Chondrocyte (in vitro differentiated cells): ENCODE measurements around the gene PSD. TPM values are rescaled to one million over a fixed set of nuclear protein-coding genes. Genes with fewer than 3 reads are reported as not detected.

Experiments
- DNase-seq: peaks from one replicate; pipeline ENCODE4 v3.0.0; 2021; ENCODE audit warnings: mixed read lengths, low spot score
- H3K27ac Mint-ChIP-seq: one replicate; pipeline ENCODE4 v1.8.0; 2021; ENCODE audit warnings: mild to moderate bottlenecking, moderate library complexity, mixed read lengths; ENCODE audit not compliant: unreplicated experiment
- H3K27me3 Mint-ChIP-seq: 2 replicates; pipeline ENCODE4 v1.8.0; 2021; ENCODE audit warnings: low read depth, mixed read lengths
- H3K36me3 Mint-ChIP-seq: 2 replicates; pipeline ENCODE4 v1.8.0; 2021; ENCODE audit warnings: low read depth, mixed read lengths
- H3K4me1 Mint-ChIP-seq: 2 replicates; pipeline ENCODE4 v1.8.0; 2021; ENCODE audit warnings: low read depth, mild to moderate bottlenecking, mixed read lengths
- H3K4me3 Mint-ChIP-seq: one replicate; pipeline ENCODE4 v1.8.0; 2021; ENCODE audit warnings: mild to moderate bottlenecking, moderate library complexity, mixed read lengths; ENCODE audit not compliant: unreplicated experiment
- H3K9me3 Mint-ChIP-seq: 2 replicates; pipeline ENCODE4 v1.8.0; 2021; ENCODE audit warnings: low read depth, mixed read lengths
- CTCF ChIP-seq: fragments of 200-600 bp; sonication (generic); IDR thresholded peaks from 2 replicates; pipeline ENCODE4 v1.5.0; 2021; ENCODE audit warnings: antibody characterized with exemption, mild to moderate bottlenecking, moderate library complexity
- total RNA-seq: library from RNA; stranded (reverse); gene quantifications from 3 replicates; pipeline ENCODE4 v1.2.1, GENCODE V29; 2021

PSD gene
- total RNA-seq, 1 donor from 2014 or later, result 4.0 TPM

GRCh38 chr10:102406815-102407214, 11.8 kb downstream of the PSD start:
- Mint-ChIP-seq H3K27ac (no peak overlapping the region), H3K36me3 (peaks cover 2% of the 10 kb centered on the region), H3K4me3 (no peak overlapping the region), H3K27me3 (peaks cover 18% of the 10 kb centered on the region), H3K4me1 (peaks cover 25% of the 10 kb centered on the region), H3K9me3 (no peaks in the 10 kb centered on the region)
- no peak for DNase-seq
- TF ChIP-seq CTCF, result no peak

GRCh38 chr10:102405632-102406031, 13.0 kb downstream of the PSD start:
- Mint-ChIP-seq H3K4me3 (no peak overlapping the region), H3K27me3 (peaks cover 8% of the 10 kb centered on the region), H3K36me3 (peaks cover 2% of the 10 kb centered on the region), H3K9me3 (no peaks in the 10 kb centered on the region), H3K27ac (no peak overlapping the region), H3K4me1 (peaks cover 23% of the 10 kb centered on the region)
- DNase-seq, result no peak
- no peak for TF ChIP-seq CTCF

- H3K36me3 Mint-ChIP-seq, result peaks cover 5% of the 10 kb centered on the region
- no peak for DNase-seq
- peaks cover 27% of the 10 kb centered on the region for H3K4me1 Mint-ChIP-seq
- no peaks in the 10 kb centered on the region for H3K9me3 Mint-ChIP-seq
- peaks cover 8% of the 10 kb centered on the region for H3K27me3 Mint-ChIP-seq
- no peak overlapping the region for H3K27ac Mint-ChIP-seq
- H3K4me3 Mint-ChIP-seq, result no peak overlapping the region
- TF ChIP-seq CTCF, result no peak
These were observed 13.4 kb downstream of the PSD start for GRCh38 chr10:102405108-102405571.

GRCh38 chr10:102404361-102405107, 14.1 kb downstream of the PSD start:
- no peak overlapping the region for H3K27ac Mint-ChIP-seq
- H3K9me3 Mint-ChIP-seq, result no peaks in the 10 kb centered on the region
- no peak for TF ChIP-seq CTCF
- H3K36me3 Mint-ChIP-seq, result peaks cover 5% of the 10 kb centered on the region
- DNase-seq, result no peak
- H3K27me3 Mint-ChIP-seq, result peaks cover 1% of the 10 kb centered on the region
- peaks cover 26% of the 10 kb centered on the region for H3K4me1 Mint-ChIP-seq
- no peak overlapping the region for H3K4me3 Mint-ChIP-seq

GRCh38 chr10:102403115-102403514, 15.5 kb downstream of the PSD start:
- Mint-ChIP-seq H3K36me3 (peaks cover 7% of the 10 kb centered on the region), H3K27ac (no peak overlapping the region), H3K4me1 (peaks cover 27% of the 10 kb centered on the region), H3K9me3 (no peaks in the 10 kb centered on the region), H3K4me3 (no peak overlapping the region), H3K27me3 (no peaks in the 10 kb centered on the region)
- no peak for DNase-seq
- no peak for TF ChIP-seq CTCF
